HG03521 (cell line): ENCODE measurements around the gene PTPRT.

Source experiments
- ATAC-seq: cut with Tn5 transposase; IDR thresholded peaks from one replicate; pipeline ENCODE4 v1.9.1; 2021; ENCODE audit warnings: mild to moderate bottlenecking, moderate library complexity; ENCODE audit not compliant: unreplicated experiment

Gene PTPRT

DNA sequence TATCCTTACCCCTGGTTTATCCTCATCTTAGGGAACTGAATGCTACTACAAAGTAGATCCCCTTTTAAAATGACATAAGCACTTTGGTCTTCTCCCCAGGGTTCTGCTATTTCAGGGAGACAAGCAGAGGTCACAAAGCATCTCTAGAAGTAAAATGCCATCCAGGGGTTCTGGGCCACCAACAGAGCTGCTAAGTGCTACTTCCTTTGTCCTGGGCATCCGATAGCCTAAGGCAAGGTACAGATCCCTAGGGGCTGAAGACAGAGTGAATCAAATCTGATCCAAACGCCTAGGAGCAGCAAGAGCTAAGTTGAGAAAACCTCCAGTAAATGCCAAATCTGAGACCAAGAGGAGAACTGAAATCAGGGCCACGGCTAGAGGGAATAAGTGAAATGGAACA lies 161.2 kb downstream of the PTPRT start:
- ATAC-seq, result no peak

DNA sequence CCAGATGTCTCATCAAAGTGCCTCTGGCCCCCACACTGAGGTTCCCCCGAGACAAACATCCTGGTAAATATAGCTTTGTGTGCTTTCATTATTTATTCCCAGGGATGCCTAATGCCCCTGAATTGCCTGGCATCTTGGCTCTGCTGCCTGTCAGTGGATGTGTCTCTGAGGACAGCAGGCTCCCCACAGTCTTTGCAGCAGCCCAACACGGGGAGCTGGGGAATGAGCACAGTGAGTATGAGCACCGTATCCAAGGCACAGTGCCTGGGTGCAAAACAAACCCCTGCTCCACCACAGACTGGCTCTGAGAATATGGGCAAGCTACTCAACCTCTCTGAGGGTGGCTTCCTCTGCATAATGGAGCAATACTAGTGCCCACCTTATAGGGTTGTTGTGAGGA lies 165.9 kb downstream of the PTPRT start:
- ATAC-seq, result no peak

DNA sequence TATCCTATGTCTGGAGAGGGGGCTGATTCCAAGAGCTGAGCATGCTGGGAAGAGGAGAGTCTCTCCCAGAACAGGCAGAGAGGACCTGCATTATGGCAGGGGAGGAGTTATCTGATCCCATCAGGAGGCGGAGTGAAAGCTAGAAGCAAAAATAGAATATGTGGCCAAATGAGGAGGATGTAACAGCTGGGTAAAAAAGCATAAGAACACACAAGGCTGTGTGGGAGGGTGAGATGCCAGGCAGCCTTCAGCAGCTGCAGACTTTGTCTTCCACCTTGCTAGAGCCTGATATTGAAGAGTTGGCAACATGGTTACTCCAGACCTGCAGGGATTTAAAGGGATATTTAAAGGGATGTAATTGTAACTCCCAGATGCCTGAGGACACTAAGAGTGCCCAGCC lies 167.1 kb downstream of the PTPRT start:
- no peak for ATAC-seq

DNA sequence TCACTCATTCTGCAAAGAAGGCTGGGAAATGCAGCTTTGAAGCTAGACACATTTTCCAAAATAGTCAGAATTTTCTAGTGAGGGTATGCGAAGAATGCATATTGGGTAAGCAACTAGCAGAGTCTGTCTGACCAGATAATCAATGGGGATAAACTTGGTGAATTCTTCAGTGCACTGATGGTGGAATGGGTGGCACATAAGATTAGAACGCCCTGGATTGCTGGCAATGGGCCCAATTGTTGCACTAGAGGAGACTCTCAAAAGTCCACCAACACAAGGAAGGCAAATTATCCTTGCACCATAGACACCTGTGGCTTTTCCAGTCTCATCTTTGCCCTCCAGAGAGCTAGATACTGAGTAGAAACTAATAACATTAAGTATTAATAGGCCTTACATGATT lies 167.6 kb downstream of the PTPRT start:
- ATAC-seq, result no peak

DNA sequence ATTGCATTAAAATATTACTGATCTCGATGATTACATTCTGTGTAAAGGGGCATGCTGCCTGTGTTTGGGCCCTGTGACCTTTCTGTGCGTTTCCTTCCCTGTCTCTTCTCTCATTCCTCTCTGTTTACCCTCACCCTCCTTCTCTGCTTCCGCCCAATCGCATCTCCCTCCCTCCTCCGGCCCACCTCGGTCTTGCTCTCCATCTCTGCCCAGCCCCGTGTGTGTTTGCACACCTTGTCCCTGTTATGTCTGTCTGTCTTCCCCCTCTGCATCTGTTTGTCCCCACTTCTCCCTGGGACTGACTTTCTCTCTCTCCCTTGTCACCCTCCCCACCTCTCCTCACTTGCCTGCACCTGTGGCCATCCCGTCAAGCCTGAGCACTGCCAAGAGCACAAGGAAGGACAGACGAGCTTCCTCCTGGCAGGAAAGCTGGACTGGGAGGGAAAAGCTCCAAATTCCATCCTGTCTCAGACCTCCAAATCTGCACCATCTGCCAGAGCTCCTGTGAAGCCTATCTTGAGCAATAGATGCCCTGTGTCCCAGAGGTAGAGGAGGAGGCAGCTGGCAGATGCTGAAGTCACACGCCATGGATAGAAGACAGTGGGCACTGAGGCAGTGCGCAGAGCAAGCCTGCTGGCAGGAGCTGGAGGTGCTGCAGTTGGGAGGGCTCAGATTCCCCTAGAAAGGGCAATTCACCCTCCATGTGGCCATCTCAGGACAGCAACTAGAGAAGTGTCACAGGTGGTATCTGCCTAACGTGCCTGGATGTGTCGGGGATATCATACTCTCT lies 172.3 kb downstream of the PTPRT start:
- no peak for ATAC-seq

DNA sequence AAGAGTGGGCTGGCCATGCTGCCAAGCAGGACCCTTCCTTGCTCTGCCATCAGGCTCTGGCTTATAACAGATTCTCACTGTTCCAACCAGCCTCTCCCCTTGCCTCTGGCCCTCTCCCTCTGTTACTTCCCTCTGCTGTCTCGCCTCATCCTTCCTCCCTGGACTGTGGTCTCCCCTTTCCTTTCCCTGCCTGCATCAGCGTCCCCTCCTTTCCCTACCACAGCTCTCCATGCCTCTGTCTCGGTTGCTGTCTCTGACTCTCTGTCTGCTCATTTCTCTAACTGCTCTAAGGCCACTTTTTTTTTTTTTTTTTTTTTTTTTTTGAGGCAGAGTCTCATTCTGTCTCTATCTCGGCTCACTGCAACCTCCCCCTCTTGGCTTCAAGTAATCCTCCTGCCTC lies 173.4 kb downstream of the PTPRT start:
- ATAC-seq, result no peak

DNA sequence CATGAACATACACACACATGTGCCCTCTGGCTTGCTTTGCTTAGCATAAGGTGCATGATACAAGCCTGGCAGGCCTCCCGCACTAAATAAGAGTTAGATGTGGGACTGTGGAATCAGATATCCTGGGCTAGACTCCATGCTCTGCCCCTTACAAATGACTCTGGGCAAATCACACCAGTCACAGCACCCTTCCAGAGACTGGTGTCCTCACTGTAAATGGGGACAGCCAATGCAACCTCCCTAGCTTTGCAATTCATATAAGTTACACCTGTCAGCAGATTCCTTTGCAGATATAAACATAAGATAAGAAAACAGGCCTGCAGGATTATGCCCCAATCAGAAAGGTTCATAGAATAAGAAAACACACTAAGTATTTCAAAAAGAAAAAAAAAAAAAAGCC lies 174.1 kb downstream of the PTPRT start:
- ATAC-seq, result no peak

DNA sequence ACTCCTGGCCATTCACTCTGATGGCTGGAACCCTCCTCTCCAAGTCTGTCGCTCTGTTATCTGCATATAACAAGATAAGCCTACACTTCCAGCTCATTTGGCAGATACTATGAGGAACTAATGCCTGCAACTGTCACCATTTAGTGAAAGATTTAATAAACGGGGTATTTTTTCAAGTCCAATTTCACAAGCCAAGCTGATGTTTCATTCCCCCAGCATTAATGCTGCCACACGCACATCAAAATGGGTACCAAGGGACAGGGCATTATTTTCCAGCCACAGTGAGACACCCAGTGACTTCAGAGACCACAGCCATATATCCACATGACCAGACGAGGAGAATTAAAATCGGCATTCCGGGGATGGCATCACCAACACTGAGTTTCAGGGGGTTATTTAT lies 175.5 kb downstream of the PTPRT start:
- no peak for ATAC-seq

DNA sequence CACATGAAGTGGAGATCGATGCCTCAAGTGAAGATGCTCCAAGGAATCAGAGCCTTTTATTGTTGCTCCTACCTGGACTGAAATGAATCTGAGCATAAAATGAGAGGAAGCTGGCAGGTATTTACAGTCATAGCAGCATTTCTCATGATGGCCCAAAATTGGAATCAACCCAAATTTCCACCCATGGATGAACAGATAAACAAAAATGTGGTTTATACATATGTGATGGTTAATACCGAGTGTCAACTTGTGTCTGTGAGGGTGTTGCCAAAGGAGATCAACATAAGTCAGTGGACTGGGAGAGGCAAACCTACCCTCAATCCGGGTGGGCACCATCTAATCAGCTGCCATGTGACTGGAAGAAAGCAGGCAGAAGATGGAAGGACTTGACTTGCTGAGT lies 178.2 kb downstream of the PTPRT start:
- no peak for ATAC-seq

DNA sequence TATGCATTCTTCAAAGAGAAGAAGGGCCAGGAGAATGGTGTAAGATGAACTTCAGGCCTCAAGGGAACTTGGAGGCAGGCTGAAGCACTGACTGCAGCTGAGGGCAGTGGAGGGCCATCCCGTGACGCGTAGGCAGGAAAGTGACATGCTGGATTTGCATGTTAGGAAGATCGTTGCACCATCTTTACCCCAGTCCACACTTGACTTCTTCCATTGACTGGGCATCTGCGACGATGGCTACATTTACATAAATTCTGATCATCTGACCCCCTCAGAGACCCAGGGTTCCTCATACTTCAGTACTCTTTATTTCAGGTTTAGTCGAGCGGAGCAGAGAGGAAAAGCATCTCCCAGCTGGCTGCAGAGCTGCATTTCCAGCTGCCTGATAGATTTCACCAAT lies 180.2 kb downstream of the PTPRT start:
- ATAC-seq, result no peak

DNA sequence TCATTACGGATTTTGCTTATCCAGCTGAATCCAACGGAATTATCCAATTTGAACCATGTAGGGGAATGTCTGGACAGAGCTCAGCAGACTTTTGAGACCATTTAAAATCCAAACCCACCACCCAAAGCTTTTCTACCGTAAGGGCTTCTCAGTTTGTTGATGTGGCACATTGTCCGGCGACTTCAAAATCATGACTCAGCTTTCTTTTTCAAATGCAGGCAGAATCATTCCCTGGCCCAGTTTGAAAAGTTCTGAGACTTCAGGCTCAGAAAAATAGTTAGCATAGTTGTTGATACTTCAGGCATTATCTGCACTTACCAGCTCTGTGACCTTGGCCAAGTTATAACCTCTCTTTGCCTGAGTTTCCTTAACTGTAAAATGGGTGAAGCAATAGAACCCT lies 182.2 kb downstream of the PTPRT start:
- ATAC-seq, result no peak

DNA sequence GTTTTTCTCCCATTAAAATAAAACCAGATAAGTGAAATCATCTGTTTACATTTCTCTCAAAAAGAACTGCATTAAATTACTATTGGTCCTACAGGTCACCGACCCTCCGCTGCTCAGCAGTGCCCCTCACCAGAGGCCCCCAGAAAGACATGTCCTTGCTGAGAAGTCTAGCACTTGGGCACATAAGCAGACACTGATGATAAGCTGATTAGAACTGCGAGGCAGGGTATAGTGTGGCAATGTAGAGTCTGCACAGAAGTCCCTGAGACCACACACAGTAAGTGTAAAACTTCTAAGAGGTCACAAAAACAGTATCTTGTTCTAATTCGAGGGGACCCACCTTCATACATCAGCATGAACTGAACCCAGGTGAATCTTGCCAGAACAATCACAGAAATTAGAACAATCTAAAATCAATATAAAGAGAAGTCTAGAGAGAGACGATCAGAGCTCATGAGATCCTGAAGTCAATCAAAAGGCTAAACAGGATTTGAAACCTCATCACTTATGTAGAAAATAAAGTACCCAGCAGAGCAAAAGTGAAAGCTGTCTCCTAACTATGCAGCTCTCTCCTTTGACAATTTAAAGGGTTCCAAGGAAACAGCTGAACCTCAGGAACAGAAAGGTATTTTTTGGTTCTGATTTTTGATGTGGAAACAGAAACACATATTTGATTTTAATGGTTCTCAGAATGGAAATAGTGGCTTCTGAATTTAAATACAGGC lies 182.9 kb downstream of the PTPRT start:
- ATAC-seq, result no peak

DNA sequence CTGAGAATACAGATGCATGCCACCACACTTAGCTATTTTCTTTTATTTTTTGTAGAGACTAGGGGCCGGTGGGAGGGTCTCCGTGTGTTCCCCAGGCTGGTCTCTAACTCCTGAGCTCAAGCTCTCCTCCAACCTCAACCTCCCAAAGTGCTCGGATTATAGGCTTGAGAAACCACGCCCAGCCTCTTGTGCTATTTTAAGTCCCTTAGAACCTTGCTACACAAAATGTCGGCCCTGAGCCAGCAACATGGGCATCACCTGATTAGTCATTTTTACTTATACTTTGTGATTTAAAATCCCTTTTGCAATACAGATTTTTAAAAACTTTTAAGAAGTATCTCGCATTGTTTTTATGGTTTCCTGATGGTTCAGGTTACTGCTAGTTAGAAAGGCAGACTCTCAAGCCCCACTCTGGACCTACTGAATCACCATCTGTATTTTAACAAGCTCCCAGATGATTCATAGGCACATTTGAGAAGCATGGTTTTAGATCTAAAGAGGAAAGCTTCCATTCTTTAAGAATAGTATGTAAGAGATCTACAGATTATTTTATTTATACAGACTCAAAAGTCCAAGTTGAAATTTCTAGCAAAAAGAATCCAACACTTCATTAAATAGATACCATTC lies 186.3 kb downstream of the PTPRT start:
- no peak for ATAC-seq

DNA sequence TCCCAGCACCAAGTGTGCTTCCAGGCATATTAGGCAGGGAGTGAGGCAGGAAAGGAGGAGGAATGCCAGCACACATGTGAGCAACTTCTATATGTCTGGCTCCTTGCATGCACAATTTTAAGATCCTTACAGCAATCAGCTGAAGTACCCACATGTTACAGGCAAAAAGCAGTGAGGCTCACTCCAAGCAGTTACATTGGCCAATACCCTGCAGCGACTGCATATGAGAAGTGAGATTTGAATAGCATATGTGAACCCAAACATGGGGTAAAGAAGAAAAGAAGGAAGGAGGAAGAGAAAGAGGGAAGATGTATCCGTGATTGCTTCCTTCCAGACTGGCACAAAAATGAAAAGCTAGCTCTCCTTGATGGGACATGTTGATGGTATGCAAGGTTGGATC lies 193.6 kb downstream of the PTPRT start:
- ATAC-seq, result no peak

DNA sequence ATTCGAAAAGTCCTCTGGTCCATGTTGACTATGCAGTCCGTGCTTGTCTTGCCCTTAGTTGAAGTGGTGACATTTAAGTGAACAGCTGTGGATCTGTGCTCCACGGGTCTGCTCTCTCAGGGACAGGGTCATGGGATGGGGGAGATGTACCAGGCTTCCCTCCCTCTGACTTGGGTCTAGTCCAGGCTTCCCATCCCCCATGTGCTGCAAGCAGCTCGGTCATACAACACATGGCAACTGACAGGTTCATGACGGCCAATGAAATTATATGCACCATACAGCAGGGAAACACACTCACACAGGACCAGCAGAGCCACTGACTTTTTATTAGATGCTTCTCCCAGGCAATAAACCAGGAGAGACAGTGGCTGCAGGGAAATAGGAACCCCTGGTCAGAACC lies 201.4 kb downstream of the PTPRT start:
- no peak for ATAC-seq

DNA sequence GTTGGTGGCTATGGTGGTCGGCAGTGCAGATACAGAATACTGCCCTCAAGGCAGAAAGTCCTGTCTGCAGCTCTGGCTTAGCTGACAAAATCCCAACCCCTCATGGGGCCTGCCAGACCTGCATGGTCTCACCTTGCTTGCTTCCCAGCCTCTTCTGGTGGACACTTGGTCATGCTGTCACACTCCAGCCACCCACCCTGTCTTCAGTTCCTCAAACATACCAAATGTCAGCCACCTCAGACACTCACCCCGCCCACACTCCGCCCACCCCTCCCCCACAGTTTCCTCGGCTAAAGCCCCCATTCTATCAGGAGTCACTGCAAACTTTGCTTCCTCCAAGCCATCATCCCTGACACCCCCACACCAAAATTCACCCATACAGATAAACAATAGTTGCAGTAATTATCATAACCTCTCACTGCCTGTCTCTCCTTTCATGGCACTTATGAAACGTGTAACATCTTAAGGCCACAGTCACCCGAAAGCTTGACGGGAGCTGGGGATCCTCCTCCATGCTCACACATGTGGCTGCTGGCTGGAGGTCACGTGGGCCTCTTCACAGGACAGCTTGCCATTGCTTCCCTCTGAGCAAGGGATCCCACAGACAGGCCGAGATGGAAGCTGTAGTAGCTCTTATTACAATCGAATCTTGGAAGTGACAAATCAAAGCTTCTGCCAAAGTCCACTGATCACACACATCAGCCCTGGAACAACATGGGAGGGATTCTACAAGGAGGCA lies 202.2 kb downstream of the PTPRT start:
- ATAC-seq, result no peak

DNA sequence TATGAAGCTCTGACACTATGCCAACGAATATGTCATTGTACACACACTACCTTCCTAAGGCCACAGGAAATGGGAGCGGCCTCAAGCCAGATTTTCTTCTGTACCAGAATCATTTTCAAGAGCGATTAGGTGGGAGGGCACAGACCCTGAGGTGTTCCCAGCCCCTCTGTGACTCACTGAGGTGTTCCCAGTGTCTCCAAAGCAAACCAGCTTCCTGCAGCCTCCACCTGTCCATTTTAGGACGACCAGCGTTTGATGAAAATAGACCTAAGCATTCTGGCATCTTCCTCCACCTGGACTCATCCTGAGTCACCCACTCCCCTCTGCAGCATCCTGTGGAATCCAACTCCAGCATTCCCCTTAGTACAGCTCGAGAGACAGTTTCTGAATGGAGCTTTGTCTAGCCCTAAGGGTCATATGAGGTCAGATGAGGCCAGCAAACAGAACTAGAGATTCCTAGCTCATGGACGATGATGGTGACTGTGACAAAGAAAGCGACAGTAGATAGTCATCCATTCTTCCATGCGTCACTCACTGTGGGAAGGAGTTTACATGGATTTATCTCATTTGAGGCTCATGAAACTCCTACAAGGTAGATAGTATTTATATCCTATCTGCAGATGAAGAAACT lies 203.4 kb downstream of the PTPRT start:
- ATAC-seq, result no peak

DNA sequence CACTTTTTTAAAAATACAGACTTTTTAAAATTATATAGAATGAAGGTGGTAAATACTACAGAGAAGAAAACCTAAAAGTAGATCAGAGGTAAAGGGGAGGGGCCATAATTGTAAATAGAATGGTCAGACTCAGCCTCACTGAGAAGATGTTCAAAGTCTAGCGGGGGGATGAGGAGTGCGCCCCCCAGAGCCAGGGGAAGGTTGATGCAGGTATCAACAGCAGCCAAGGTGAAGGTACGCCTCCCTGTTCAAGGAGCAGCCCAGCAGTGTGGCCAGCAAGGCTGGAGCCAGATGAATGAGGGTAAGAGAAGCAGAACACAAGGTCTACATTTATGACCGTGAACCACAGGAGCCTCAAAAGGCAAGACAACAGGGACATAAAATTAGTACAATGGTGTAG lies 204.1 kb downstream of the PTPRT start:
- no peak for ATAC-seq

DNA sequence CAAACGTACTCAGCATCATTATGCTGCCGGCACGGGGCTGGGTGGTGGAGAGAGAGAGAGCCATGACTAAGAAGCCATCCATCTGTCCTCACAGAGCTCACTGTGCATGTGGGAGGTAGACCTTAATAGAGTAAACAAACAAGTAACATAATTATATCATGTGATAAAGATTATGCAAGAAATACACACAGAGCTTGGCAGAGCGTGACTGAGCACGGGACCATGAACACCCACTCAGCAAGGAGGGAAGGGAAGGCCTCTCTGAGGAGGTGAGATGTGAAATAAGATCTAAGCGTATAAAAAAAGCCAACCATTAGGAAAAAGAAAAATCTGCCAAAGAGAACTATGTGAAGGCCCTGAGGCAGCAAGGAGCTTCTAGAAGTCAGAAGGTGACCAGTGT lies 207.5 kb downstream of the PTPRT start:
- ATAC-seq, result no peak

DNA sequence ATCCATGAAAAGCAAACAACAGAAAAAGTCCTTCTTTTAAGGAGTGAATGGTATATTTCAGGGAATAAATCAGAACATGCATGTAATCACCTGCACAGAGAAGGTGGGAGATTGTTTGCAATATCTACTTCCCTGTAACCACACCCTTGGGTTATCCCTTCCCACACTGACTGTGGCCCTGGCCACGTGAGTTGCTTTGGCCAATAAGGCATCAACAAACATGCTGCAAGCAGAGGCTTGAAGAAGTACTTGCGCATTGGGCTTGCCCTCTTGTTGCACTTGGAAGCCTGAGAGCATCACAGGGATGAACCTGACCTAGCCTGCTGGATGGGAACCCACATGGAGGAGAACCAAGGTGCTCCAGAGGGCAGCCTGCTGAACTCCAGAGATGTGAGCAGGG lies 208.5 kb downstream of the PTPRT start:
- ATAC-seq, result no peak

DNA sequence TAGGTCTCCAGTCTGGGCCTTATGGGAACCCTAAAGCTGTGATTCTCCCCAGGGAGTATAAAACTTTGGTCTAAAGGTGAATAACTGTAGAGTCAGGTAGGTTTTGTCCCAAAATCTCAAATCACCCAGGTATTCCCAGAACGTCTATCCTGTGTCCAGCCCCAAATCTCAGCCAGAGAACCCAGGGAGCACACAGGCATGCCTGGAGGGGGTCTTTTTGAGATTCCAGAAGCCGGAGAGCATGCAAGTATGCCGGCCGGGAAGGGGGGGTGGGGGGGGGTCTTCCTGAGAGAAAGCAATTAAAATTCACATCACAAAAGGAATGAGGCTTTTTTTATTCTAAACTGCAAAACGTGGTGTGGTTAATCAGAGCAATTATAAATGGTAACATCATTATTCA lies 210.0 kb downstream of the PTPRT start:
- no peak for ATAC-seq
